GM23248 (cell line): ENCODE data around the gene TIGD3. TPM values are rescaled to one million over a fixed set of nuclear protein-coding genes. Genes with fewer than 3 reads are reported as not detected.

Experiments used
- DNase-seq: peaks from one replicate; pipeline ENCODE4 v3.0.0-alpha.2; 2015
- H2AFZ ChIP-seq: fragments of 200-600 bp; sonication (generic); 2 replicates; pipeline ENCODE4 v1.6.1; 2016; ENCODE audit warnings: antibody characterized with exemption
- H3F3A ChIP-seq: fragments of 200-600 bp; sonication (generic); 2 replicates; pipeline ENCODE4 v1.6.1; 2016; ENCODE audit warnings: mild to moderate bottlenecking, antibody characterized with exemption, mixed run types; ENCODE audit not compliant: insufficient read depth
- H3K27ac ChIP-seq: fragments of 200-600 bp; sonication (generic); 2 replicates; pipeline ENCODE4 v1.5.1; 2016; ENCODE audit warnings: mild to moderate bottlenecking
- H3K27me3 ChIP-seq: fragments of 200-600 bp; sonication (generic); replicated peaks from 2 replicates; pipeline ENCODE4 v1.6.1; 2016; ENCODE audit warnings: mild to moderate bottlenecking; ENCODE audit not compliant: insufficient read depth
- H3K36me3 ChIP-seq: fragments of 200-600 bp; sonication (generic); 2 replicates; pipeline ENCODE4 v1.6.1; 2016; ENCODE audit warnings: low read depth, mild to moderate bottlenecking
- H3K4me1 ChIP-seq: fragments of 200-600 bp; sonication (generic); 2 replicates; pipeline ENCODE4 v1.6.1; 2016; ENCODE audit warnings: mild to moderate bottlenecking; ENCODE audit not compliant: insufficient read depth
- H3K4me2 ChIP-seq: fragments of 200-600 bp; sonication (generic); one replicate; pipeline ENCODE4 v1.6.1; 2016; ENCODE audit warnings: mild to moderate bottlenecking; ENCODE audit not compliant: unreplicated experiment
- H3K4me3 ChIP-seq: fragments of 200-600 bp; sonication (generic); 2 replicates; pipeline ENCODE4 v1.5.1; 2016; ENCODE audit warnings: mild to moderate bottlenecking
- H3K79me2 ChIP-seq: fragments of 200-600 bp; sonication (generic); 2 replicates; pipeline ENCODE4 v1.6.1; 2016; ENCODE audit warnings: mild to moderate bottlenecking; ENCODE audit not compliant: insufficient read depth
- H3K9ac ChIP-seq: fragments of 200-600 bp; sonication (generic); 2 replicates; pipeline ENCODE4 v1.6.1; 2016; ENCODE audit warnings: mild to moderate bottlenecking
- H3K9me2 ChIP-seq: fragments of 200-600 bp; sonication (generic); 2 replicates; pipeline ENCODE4 v1.6.1; 2016; ENCODE audit warnings: mixed run types, mild to moderate bottlenecking, moderate library complexity; ENCODE audit not compliant: insufficient read depth
- H3K9me3 ChIP-seq: fragments of 200-600 bp; sonication (generic); one replicate; pipeline ENCODE4 v1.6.1; 2017; ENCODE audit warnings: low read depth
- H4K20me1 ChIP-seq: fragments of 200-600 bp; sonication (generic); 2 replicates; pipeline ENCODE4 v1.6.0; 2016; ENCODE audit not compliant: insufficient read depth
- EZH2 ChIP-seq: fragments of 200-600 bp; sonication (generic); IDR thresholded peaks from 2 replicates; pipeline ENCODE4 v1.6.1; 2018; ENCODE audit warnings: antibody characterized with exemption, mild to moderate bottlenecking; ENCODE audit not compliant: insufficient read depth, poor library complexity, severe bottlenecking
- EZH2phosphoT487 ChIP-seq: fragments of 200-600 bp; sonication (generic); IDR thresholded peaks from 2 replicates; pipeline ENCODE4 v1.6.1; 2018; ENCODE audit warnings: antibody characterized with exemption, moderate library complexity, mild to moderate bottlenecking, low read depth; ENCODE audit not compliant: insufficient read depth
- WGBS, 2 experiments: methylation state at CpG; one replicate each; pipeline ENCODE4 v1.1.6; 2015 to 2017; ENCODE audit warnings: low lambda C conversion rate in 2 of 2, low coverage in 1 of 2; ENCODE audit errors: missing lambda C conversion rate in 2 of 2; 5-methylcytosine and 5-hydroxymethylcytosine counted together
- in situ Hi-C: fragments of 300-500 bp; cut with MboI; formaldehyde crosslinking; loops from 2 replicates; pipeline ENCODE4 v1.15.0; 2020
- polyA plus RNA-seq: library from polyadenylated mRNA; unstranded; fragments of >200 nt; fragmentation: Nextera tagmentation; extraction: Ambion mirVana; gene quantifications from 2 replicates; pipeline ENCODE4 v1.2.1, GENCODE V29; 2016
- total RNA-seq: library from RNA; depleted of rRNA; stranded (reverse); fragments of >200 nt; shearing (Covaris generic); gene quantifications from 2 replicates; pipeline ENCODE4 v1.2.3, GENCODE V29; 2014

The TIGD3 gene
- total and polyA plus RNA-seq, 2 experiments from 2014 or later: not detected

- in situ Hi-C loops: no loop called here
- H3K4me1 ChIP-seq: no peaks in the 10 kb centered on the region
- no peaks in the 10 kb centered on the region for H3K9me2 ChIP-seq
- no peak overlapping the region for H2AFZ ChIP-seq
- H3K9ac ChIP-seq: no peak overlapping the region
- no peak for TF ChIP-seq EZH2
- no peak for TF ChIP-seq EZH2phosphoT487
- H3F3A ChIP-seq: peaks cover 9% of the 10 kb centered on the region; the same call in 1 of the 2 replicates
- peaks cover 53% of the 10 kb centered on the region for H3K79me2 ChIP-seq
- no peak overlapping the region for H3K4me3 ChIP-seq
- H3K27me3 ChIP-seq: no peaks in the 10 kb centered on the region
- WGBS, 2 experiments: 79 to 83% methylated on average over 17 of the region's 17 CpGs
- H4K20me1 ChIP-seq: no peaks in the 10 kb centered on the region
- no peak for DNase-seq
- H3K9me3 ChIP-seq: no peaks in the 10 kb centered on the region
- peaks cover 24% of the 10 kb centered on the region; the same call in 1 of the 2 replicates for H3K36me3 ChIP-seq
- no peak overlapping the region for H3K4me2 ChIP-seq
- no peak overlapping the region for H3K27ac ChIP-seq
These were observed 45.9 kb downstream of the TIGD3 start for GRCh38 chr11:65400307-65401072.

DNA sequence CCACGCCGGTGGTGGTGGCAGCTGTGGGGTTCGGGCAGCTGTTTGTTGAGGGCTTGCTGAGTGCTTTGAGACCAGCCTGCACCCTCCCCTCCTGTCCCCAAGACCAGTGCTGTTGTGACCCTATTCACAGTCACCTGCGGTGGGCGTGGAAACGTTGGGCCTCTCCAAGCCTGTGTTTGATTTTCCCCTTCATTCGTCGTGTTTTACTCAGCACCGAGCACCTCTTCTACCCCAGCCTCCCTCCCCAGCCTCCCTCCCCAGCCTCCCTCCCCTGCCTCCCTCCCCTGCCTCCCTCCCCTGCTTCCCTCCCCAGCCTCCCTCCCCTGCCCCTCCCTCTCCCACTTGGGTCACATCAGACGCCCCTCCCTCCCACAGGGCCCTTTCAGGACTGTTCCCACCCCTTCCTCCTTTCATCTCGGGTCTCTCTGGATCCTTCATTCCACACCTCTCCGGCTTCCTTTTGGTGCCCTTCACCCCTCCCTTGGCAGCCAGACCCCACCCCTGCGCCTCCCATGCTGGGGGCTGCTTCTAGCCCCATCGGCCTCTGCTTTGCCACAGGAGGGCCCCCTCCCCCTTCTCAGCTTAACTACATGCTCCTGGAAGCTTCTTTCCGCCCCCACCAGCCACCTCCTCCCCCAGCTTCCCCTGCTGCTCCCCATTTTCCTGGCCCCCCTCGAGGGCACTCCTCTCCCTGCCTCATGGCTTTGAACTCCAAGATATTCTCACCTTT is 46.7 kb downstream of the TIGD3 start:
- no peaks in the 10 kb centered on the region for H3K27me3 ChIP-seq
- H3K9ac ChIP-seq: no peak overlapping the region
- H3K27ac ChIP-seq: no peak overlapping the region
- no peaks in the 10 kb centered on the region for H3K9me3 ChIP-seq
- H3K79me2 ChIP-seq: peaks cover 49% of the 10 kb centered on the region
- TF ChIP-seq EZH2 (no peak), EZH2phosphoT487 (no peak)
- H3K4me3 ChIP-seq: no peak overlapping the region
- WGBS, 2 experiments: 85 to 87% methylated on average over 7 to 16 of the region's 16 CpGs
- in situ Hi-C loops: no loop called here
- peaks cover 24% of the 10 kb centered on the region; the same call in 1 of the 2 replicates for H3K36me3 ChIP-seq
- H4K20me1 ChIP-seq: no peaks in the 10 kb centered on the region
- H3K4me1 ChIP-seq: no peaks in the 10 kb centered on the region
- peaks cover 9% of the 10 kb centered on the region; the same call in 1 of the 2 replicates for H3F3A ChIP-seq
- no peak overlapping the region for H2AFZ ChIP-seq
- DNase-seq: no peak
- no peak overlapping the region for H3K4me2 ChIP-seq
- no peaks in the 10 kb centered on the region for H3K9me2 ChIP-seq

GRCh38 chr11:65401803-65402248 is 47.3 kb downstream of the TIGD3 start:
- in situ Hi-C loops: no loop called here
- TF ChIP-seq EZH2 (no peak), EZH2phosphoT487 (no peak)
- H3K9me2 ChIP-seq: no peaks in the 10 kb centered on the region
- DNase-seq: no peak
- no peaks in the 10 kb centered on the region for H3K9me3 ChIP-seq
- H4K20me1 ChIP-seq: no peaks in the 10 kb centered on the region
- no peak overlapping the region for H3K9ac ChIP-seq
- H3K36me3 ChIP-seq: peaks cover 24% of the 10 kb centered on the region; the same call in 1 of the 2 replicates
- peaks cover 9% of the 10 kb centered on the region; the same call in 1 of the 2 replicates for H3F3A ChIP-seq
- no peak overlapping the region for H3K4me3 ChIP-seq
- H2AFZ ChIP-seq: no peak overlapping the region
- H3K27me3 ChIP-seq: no peaks in the 10 kb centered on the region
- no peak overlapping the region for H3K27ac ChIP-seq
- H3K79me2 ChIP-seq: peaks cover 45% of the 10 kb centered on the region
- H3K4me2 ChIP-seq: no peak overlapping the region
- WGBS, 2 experiments: 92 to 93% methylated on average over 10 of the region's 10 CpGs
- H3K4me1 ChIP-seq: no peaks in the 10 kb centered on the region

DNA sequence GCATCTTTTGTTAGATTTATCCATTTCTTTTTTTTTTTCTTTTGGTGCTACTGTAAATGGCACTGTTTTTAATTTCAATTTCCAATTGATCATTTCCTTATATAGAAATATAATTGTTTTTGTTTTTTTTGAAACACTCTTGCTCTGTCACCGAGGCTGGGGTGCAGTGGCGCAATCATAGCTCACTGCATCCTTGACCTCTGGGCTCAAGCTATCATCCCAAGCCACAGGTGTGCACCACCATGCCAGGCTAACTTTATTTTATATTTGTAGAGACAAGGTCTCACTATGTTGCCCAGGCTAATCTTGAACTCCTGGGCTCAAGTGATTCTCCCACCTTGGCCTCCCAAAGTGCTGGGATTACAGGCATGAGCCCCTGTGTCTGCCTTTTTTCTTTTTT is 48.2 kb downstream of the TIGD3 start:
- Histone ChIP-seq H3F3A (peaks cover 9% of the 10 kb centered on the region; the same call in 1 of the 2 replicates), H3K9me2 (no peaks in the 10 kb centered on the region), H3K36me3 (peaks cover 29% of the 10 kb centered on the region; the same call in 1 of the 2 replicates), H3K9ac (no peak overlapping the region), H3K27me3 (no peaks in the 10 kb centered on the region), H3K4me3 (no peak overlapping the region), H2AFZ (no peak overlapping the region), H4K20me1 (no peaks in the 10 kb centered on the region), H3K4me2 (no peak overlapping the region), H3K79me2 (peaks cover 45% of the 10 kb centered on the region), H3K4me1 (no peaks in the 10 kb centered on the region), H3K9me3 (no peaks in the 10 kb centered on the region), H3K27ac (no peak overlapping the region)
- DNase-seq: no peak
- in situ Hi-C loops: no loop called here
- WGBS, 2 experiments: 63 to 67% methylated on average over 2 of the region's 2 CpGs
- TF ChIP-seq EZH2phosphoT487 (no peak), EZH2 (no peak)
